Hematopoietic multipotent progenitor cell (in vitro differentiated cells): ENCODE results near the gene COL4A3. TPM values are rescaled to one million over a fixed set of nuclear protein-coding genes. Genes with fewer than 3 reads are reported as not detected.

Experiments
- DNase-seq, 3 donors: peaks; one replicate each; pipeline ENCODE4 v3.0.0-alpha.2; 2011 to 2015; ENCODE audit warnings: low read depth in 2 of 3, low spot score in 2 of 3
- total RNA-seq: library from RNA; depleted of rRNA; stranded (reverse); fragments of >200 nt; gene quantifications from one replicate; pipeline ENCODE4 v1.2.3, GENCODE V29; 2012

The COL4A3 gene
- total RNA-seq, 1 donor: under 0.01 TPM

- DNase-seq: no peak
Observed at GRCh38 chr2:227285741-227286236, 121.4 kb downstream of the COL4A3 start.

GRCh38 chr2:227287771-227288170 is 123.3 kb downstream of the COL4A3 start:
- DNase-seq: no peak

GRCh38 chr2:227292314-227292713 is 127.9 kb downstream of the COL4A3 start:
- DNase-seq: no peak

- no peak for DNase-seq
Observed at GRCh38 chr2:227293531-227293930, 129.1 kb downstream of the COL4A3 start.

GRCh38 chr2:227295806-227296205 is 131.4 kb downstream of the COL4A3 start:
- DNase-seq: no peak

GRCh38 chr2:227296671-227297405 is 132.4 kb downstream of the COL4A3 start:
- DNase-seq: no peak

GRCh38 chr2:227301523-227301922 is 137.1 kb downstream of the COL4A3 start:
- DNase-seq: no peak

- DNase-seq: no peak
Observed at GRCh38 chr2:227308784-227309183, 144.4 kb downstream of the COL4A3 start.

- DNase-seq: no peak
Observed at GRCh38 chr2:227310756-227311110, 146.3 kb downstream of the COL4A3 start.

- no peak for DNase-seq
Observed at GRCh38 chr2:227311861-227312506, 147.6 kb downstream of the COL4A3 start.

GRCh38 chr2:227312579-227312978 is 148.2 kb downstream of the COL4A3 start:
- DNase-seq: no peak

GRCh38 chr2:227313310-227313709 is 148.9 kb downstream of the COL4A3 start:
- no peak for DNase-seq

GRCh38 chr2:227317834-227318233 is 153.4 kb downstream of the COL4A3 start:
- DNase-seq: no peak

- no peak for DNase-seq
Observed at GRCh38 chr2:227320305-227321094, 156.1 kb downstream of the COL4A3 start.

- peak in 2 of 3 donors; percentile 10 to 22 for DNase-seq
Observed at GRCh38 chr2:227322530-227323205, 158.2 kb downstream of the COL4A3 start.

- no peak for DNase-seq
Observed at GRCh38 chr2:227323818-227324217, 159.4 kb downstream of the COL4A3 start.

- DNase-seq: no peak
Observed at GRCh38 chr2:227324642-227324994, 160.2 kb downstream of the COL4A3 start.

- DNase-seq: peak; percentile 89 to 96 (median 96)
Observed at GRCh38 chr2:227324995-227325838, 160.8 kb downstream of the COL4A3 start, which contains the start of gene MFF. Gene MFF, plus strand, starts transcription at chr2:227325251. Its CDS starts 5,415 bp downstream, at chr2:227330666.

GRCh38 chr2:227325839-227326195 is 161.4 kb downstream of the COL4A3 start:
- peak in 1 of 3 donors; percentile 8 for DNase-seq

GRCh38 chr2:227326783-227327182 is 162.4 kb downstream of the COL4A3 start:
- no peak for DNase-seq
